Neural progenitor cell (in vitro differentiated cells): Measurements from ENCODE around the gene KRTAP9-4.

Experiments used
- EZH2 ChIP-seq: fragments of 200-600 bp; sonication (generic); IDR thresholded peaks from 2 replicates; pipeline ENCODE4 v1.6.1; 2017; ENCODE audit warnings: antibody characterized with exemption, mild to moderate bottlenecking, moderate library complexity
- EZH2phosphoT487 ChIP-seq: fragments of 200-600 bp; sonication (generic); IDR thresholded peaks from 2 replicates; pipeline ENCODE4 v1.6.1; 2017; ENCODE audit warnings: antibody characterized with exemption
- TF ChIP-seq, protein P1 (sequence below): fragments of 200-600 bp; sonication (generic); IDR thresholded peaks from 2 replicates; pipeline ENCODE4 v1.5.1; 2017; ENCODE audit warnings: antibody characterized with exemption, mild to moderate bottlenecking

DNA sequence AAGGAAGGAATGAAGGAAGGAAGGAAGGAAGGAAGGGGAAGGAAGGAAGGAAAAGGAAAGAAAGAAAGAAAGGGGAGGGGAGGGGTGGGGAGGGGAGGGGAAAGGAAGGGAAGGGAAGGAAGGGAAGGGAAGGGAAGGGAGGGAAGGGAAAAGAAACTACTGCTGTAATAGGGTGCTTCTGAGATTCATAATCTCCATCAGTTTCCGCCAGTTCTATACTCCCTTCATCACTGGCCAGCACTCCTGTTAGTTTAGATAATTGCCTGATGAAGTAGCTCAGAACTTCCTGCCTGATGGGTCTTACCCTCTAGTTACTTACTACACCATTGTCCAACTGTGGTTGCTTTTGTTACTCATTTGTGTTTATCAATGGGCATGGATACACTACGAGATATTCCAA is 13.7 kb downstream of the KRTAP9-4 start:
- TF ChIP-seq, protein P1, sequence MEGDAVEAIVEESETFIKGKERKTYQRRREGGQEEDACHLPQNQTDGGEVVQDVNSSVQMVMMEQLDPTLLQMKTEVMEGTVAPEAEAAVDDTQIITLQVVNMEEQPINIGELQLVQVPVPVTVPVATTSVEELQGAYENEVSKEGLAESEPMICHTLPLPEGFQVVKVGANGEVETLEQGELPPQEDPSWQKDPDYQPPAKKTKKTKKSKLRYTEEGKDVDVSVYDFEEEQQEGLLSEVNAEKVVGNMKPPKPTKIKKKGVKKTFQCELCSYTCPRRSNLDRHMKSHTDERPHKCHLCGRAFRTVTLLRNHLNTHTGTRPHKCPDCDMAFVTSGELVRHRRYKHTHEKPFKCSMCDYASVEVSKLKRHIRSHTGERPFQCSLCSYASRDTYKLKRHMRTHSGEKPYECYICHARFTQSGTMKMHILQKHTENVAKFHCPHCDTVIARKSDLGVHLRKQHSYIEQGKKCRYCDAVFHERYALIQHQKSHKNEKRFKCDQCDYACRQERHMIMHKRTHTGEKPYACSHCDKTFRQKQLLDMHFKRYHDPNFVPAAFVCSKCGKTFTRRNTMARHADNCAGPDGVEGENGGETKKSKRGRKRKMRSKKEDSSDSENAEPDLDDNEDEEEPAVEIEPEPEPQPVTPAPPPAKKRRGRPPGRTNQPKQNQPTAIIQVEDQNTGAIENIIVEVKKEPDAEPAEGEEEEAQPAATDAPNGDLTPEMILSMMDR = no peak
- TF ChIP-seq EZH2 (no peak), EZH2phosphoT487 (no peak)
